ENCODE results near the gene GAS5. TPM values are rescaled to one million over a fixed set of nuclear protein-coding genes. Genes with fewer than 3 reads are reported as not detected.
"Not testable (repeated sequence)": the region's sequence is repeated elsewhere in the genome, so short reads cannot be mapped to it uniquely, and the experiment has no call there.

GAS5 gene
- total RNA-seq, 1 experiment from 2014 or later, result 312 TPM

GRCh38 chr1:173886746-173887611 is 19.2 kb upstream of the GAS5 start:
- peaks cover 17% of the 10 kb centered on the region for H3K36me3 ChIP-seq
- no peak overlapping the region for H3K4me3 ChIP-seq
- no peaks in the 10 kb centered on the region for H3K4me1 ChIP-seq (replicated peaks)
- no peak overlapping the region for H3K27ac ChIP-seq
- no peak for DNase-seq (ENCODE audit: low read depth in 1 of 2, low spot score in 2 of 2)
- no peaks in the 10 kb centered on the region for H3K27me3 ChIP-seq (replicated peaks)
- H3K9me3 ChIP-seq (replicated peaks), result no peaks in the 10 kb centered on the region

- Histone ChIP-seq H3K27me3 (replicated peaks) (no peaks in the 10 kb centered on the region), H3K36me3 (peaks cover 20% of the 10 kb centered on the region), H3K4me3 (no peak overlapping the region), H3K27ac (no peak overlapping the region), H3K9me3 (replicated peaks) (no peaks in the 10 kb centered on the region), H3K4me1 (replicated peaks) (no peaks in the 10 kb centered on the region)
- DNase-seq (ENCODE audit: low read depth in 1 of 2, low spot score in 2 of 2), result no peak
Measured at GRCh38 chr1:173884701-173885100, 16.9 kb upstream of the GAS5 start.

- not testable (repeated sequence) for H3K4me1 ChIP-seq (replicated peaks)
Measured at GRCh38 chr1:173881117-173881516, 13.3 kb upstream of the GAS5 start.

GRCh38 chr1:173878251-173878650 is 10.5 kb upstream of the GAS5 start:
- Histone ChIP-seq H3K9me3 (replicated peaks) (no peaks in the 10 kb centered on the region), H3K4me3 (no peak overlapping the region), H3K27me3 (replicated peaks) (no peaks in the 10 kb centered on the region), H3K4me1 (replicated peaks) (no peaks in the 10 kb centered on the region), H3K36me3 (peaks cover 16% of the 10 kb centered on the region), H3K27ac (no peak overlapping the region)
- no peak for DNase-seq (ENCODE audit: low read depth in 1 of 2, low spot score in 2 of 2)

More at GRCh38 chr1:173881117-173881516, 13.3 kb upstream of the GAS5 start:
- H3K4me3 ChIP-seq; H3K27ac ChIP-seq; H3K27me3 ChIP-seq (replicated peaks); DNase-seq (ENCODE audit: low read depth in 1 of 2, low spot score in 2 of 2); H3K9me3 ChIP-seq (replicated peaks): not testable (repeated sequence)
- H3K36me3 ChIP-seq, result peaks cover 18% of the 10 kb centered on the region

- no peaks in the 10 kb centered on the region for H3K27me3 ChIP-seq (replicated peaks)
- DNase-seq (ENCODE audit: low read depth in 1 of 2, low spot score in 2 of 2), result no peak
- peaks cover 19% of the 10 kb centered on the region for H3K36me3 ChIP-seq
- no peak overlapping the region for H3K27ac ChIP-seq
- no peaks in the 10 kb centered on the region for H3K4me1 ChIP-seq (replicated peaks)
- no peak overlapping the region for H3K4me3 ChIP-seq
- no peaks in the 10 kb centered on the region for H3K9me3 ChIP-seq (replicated peaks)
Measured at GRCh38 chr1:173876732-173877131, 8.9 kb upstream of the GAS5 start.

- Histone ChIP-seq H3K4me3 (no peak overlapping the region), H3K27me3 (replicated peaks) (no peaks in the 10 kb centered on the region), H3K36me3 (peaks cover 21% of the 10 kb centered on the region), H3K9me3 (replicated peaks) (no peaks in the 10 kb centered on the region), H3K27ac (no peak overlapping the region), H3K4me1 (replicated peaks) (peaks cover 3% of the 10 kb centered on the region)
- DNase-seq (ENCODE audit: low read depth in 1 of 2, low spot score in 2 of 2), result no peak
Measured at GRCh38 chr1:173871500-173871899, 3.7 kb upstream of the GAS5 start.

- Histone ChIP-seq H3K4me3 (no peak overlapping the region), H3K36me3 (peaks cover 22% of the 10 kb centered on the region), H3K4me1 (replicated peaks) (peaks cover 7% of the 10 kb centered on the region), H3K27me3 (replicated peaks) (no peaks in the 10 kb centered on the region), H3K27ac (no peak overlapping the region), H3K9me3 (replicated peaks) (no peaks in the 10 kb centered on the region)
- DNase-seq (ENCODE audit: low read depth in 1 of 2, low spot score in 2 of 2), result no peak
Measured at GRCh38 chr1:173871091-173871490, 3.3 kb upstream of the GAS5 start.

GRCh38 chr1:173870252-173871075 is 2.7 kb upstream of the GAS5 start:
- no peak overlapping the region for H3K4me3 ChIP-seq
- H3K9me3 ChIP-seq (replicated peaks), result no peaks in the 10 kb centered on the region
- H3K27me3 ChIP-seq (replicated peaks), result no peaks in the 10 kb centered on the region
- H3K4me1 ChIP-seq (replicated peaks), result peaks cover 14% of the 10 kb centered on the region
- peaks cover 28% of the 10 kb centered on the region for H3K36me3 ChIP-seq
- no peak overlapping the region for H3K27ac ChIP-seq
- DNase-seq (ENCODE audit: low read depth in 1 of 2, low spot score in 2 of 2), result no peak

GRCh38 chr1:173869021-173869359 is 1.2 kb upstream of the GAS5 start:
- Histone ChIP-seq H3K27me3 (replicated peaks) (no peaks in the 10 kb centered on the region), H3K9me3 (replicated peaks) (no peaks in the 10 kb centered on the region), H3K27ac (no peak overlapping the region), H3K4me1 (replicated peaks) (peaks cover 16% of the 10 kb centered on the region), H3K4me3 (peak overlapping the region; percentile 71), H3K36me3 (peaks cover 43% of the 10 kb centered on the region)
- no peak for DNase-seq (ENCODE audit: low read depth in 1 of 2, low spot score in 2 of 2)

- peak; percentile 52 to 82 for DNase-seq (ENCODE audit: low read depth in 1 of 2, low spot score in 2 of 2)
- Histone ChIP-seq H3K4me1 (replicated peaks) (peaks cover 16% of the 10 kb centered on the region), H3K27me3 (replicated peaks) (no peaks in the 10 kb centered on the region), H3K27ac (peak within 1 kb of the TSS; percentile 67), H3K4me3 (peak within 1 kb of the TSS; percentile 71), H3K36me3 (peaks cover 46% of the 10 kb centered on the region), H3K9me3 (replicated peaks) (no peaks in the 10 kb centered on the region)
Measured at GRCh38 chr1:173868266-173869020, 654 bp upstream of the GAS5 start, which contains the start of gene ZBTB37. Gene ZBTB37 (plus strand): TSS chr1:173868380. CDS start chr1:173870226, 1,846 bp downstream.

GRCh38 chr1:173867141-173867752 is 542 bp downstream of the GAS5 start:
- H3K9me3 ChIP-seq (replicated peaks), result no peaks in the 10 kb centered on the region
- DNase-seq (ENCODE audit: low read depth in 1 of 2, low spot score in 2 of 2), result peak in 1 of 2 experiments; percentile 49
- peak overlapping the region; percentile 59 for H3K27ac ChIP-seq
- peaks cover 54% of the 10 kb centered on the region for H3K36me3 ChIP-seq
- peak overlapping the region; percentile 71 for H3K4me3 ChIP-seq
- H3K27me3 ChIP-seq (replicated peaks), result no peaks in the 10 kb centered on the region
- H3K4me1 ChIP-seq (replicated peaks), result peaks cover 16% of the 10 kb centered on the region

- DNase-seq (ENCODE audit: low read depth in 1 of 2, low spot score in 2 of 2), result peak in 1 of 2 experiments; percentile 20
- peak overlapping the region; percentile 71 for H3K4me3 ChIP-seq
- no peaks in the 10 kb centered on the region for H3K27me3 ChIP-seq (replicated peaks)
- H3K9me3 ChIP-seq (replicated peaks), result no peaks in the 10 kb centered on the region
- peaks cover 61% of the 10 kb centered on the region for H3K36me3 ChIP-seq
- H3K4me1 ChIP-seq (replicated peaks), result peaks cover 16% of the 10 kb centered on the region
- peak overlapping the region; percentile 59; the same call in 1 of the 2 replicates for H3K27ac ChIP-seq
Measured at GRCh38 chr1:173866413-173867115, 1.2 kb downstream of the GAS5 start.

All from SJSA1 (cell line).